PC-3 (cell line): ENCODE results near the gene MYO9A. TPM values are rescaled to one million over a fixed set of nuclear protein-coding genes. Genes with fewer than 3 reads are reported as not detected.

Experiments
- ATAC-seq: fragments of 200-7000 bp; cut with Tn5 transposase; 2 replicates; pipeline ENCODE4 v1.9.1; 2020; ENCODE audit warnings: mild to moderate bottlenecking, moderate library complexity
- BruUV-seq: library from RNA; stranded (reverse); fragments of 400-500 nt; replicated peaks from 2 replicates; lab custom pipeline; 2021; lab: Mats Ljungman, UMichigan
- CTCF ChIA-PET: fragments of 300-600 bp; sonication (Branson Sonifier 250); formaldehyde crosslinking; loops from one replicate; lab custom pipeline; 2022; ENCODE audit warnings: antibody characterized with exemption; lab: Charles Lee
- POLR2A ChIA-PET: fragments of 300-600 bp; sonication (Branson Sonifier 250); formaldehyde crosslinking; loops from one replicate; lab custom pipeline; 2022; ENCODE audit warnings: antibody characterized with exemption; ENCODE audit not compliant: unreplicated experiment; lab: Charles Lee
- DNase-seq: peaks from one replicate; pipeline ENCODE4 v3.0.0-alpha.2; 2015
- H2AFZ ChIP-seq: fragments of 300-600 bp; sonication (generic); 2 replicates; pipeline ENCODE4 v1.6.0; 2016; ENCODE audit warnings: antibody characterized with exemption, low read length
- H3F3A ChIP-seq: fragments of 300-600 bp; sonication (generic); one replicate; pipeline ENCODE4 v1.6.0; 2017; ENCODE audit warnings: antibody characterized with exemption, low read length, control low read depth, mild to moderate bottlenecking; ENCODE audit not compliant: unreplicated experiment
- H3K27ac ChIP-seq: fragments of 300-600 bp; sonication (generic); 2 replicates; pipeline ENCODE4 v1.5.1; 2016; ENCODE audit warnings: mild to moderate bottlenecking, low read length
- H3K27me3 ChIP-seq: fragments of 300-600 bp; sonication (generic); 2 replicates; pipeline ENCODE4 v1.6.1; 2016; ENCODE audit warnings: low read length, mixed read lengths
- H3K36me3 ChIP-seq: fragments of 300-600 bp; sonication (generic); 2 replicates; pipeline ENCODE4 v1.6.1; 2016; ENCODE audit warnings: low read depth, mixed run types, low read length, mixed read lengths
- H3K4me1 ChIP-seq: fragments of 300-600 bp; sonication (generic); 2 replicates; pipeline ENCODE4 v1.5.1; 2016; ENCODE audit warnings: low read length; ENCODE audit not compliant: insufficient read depth
- H3K4me2 ChIP-seq: fragments of 300-600 bp; sonication (generic); 2 replicates; pipeline ENCODE4 v1.6.0; 2016; ENCODE audit warnings: low read length
- H3K4me3 ChIP-seq: fragments of 300-600 bp; sonication (generic); 2 replicates; pipeline ENCODE4 v1.5.1; 2016; ENCODE audit warnings: mild to moderate bottlenecking, low read length, mixed read lengths
- H3K79me2 ChIP-seq: fragments of 300-600 bp; sonication (generic); 2 replicates; pipeline ENCODE4 v1.6.1; 2017; ENCODE audit warnings: low read length, mixed read lengths
- H3K9ac ChIP-seq: fragments of 300-600 bp; sonication (generic); 2 replicates; pipeline ENCODE4 v1.6.0; 2016; ENCODE audit warnings: mild to moderate bottlenecking, low read length
- H3K9me2 ChIP-seq: fragments of 300-600 bp; sonication (generic); replicated peaks from 2 replicates; pipeline ENCODE4 v1.6.1; 2016; ENCODE audit warnings: mixed run types, low read length, mixed read lengths
- H3K9me3 ChIP-seq: fragments of 300-600 bp; sonication (generic); 2 replicates; pipeline ENCODE4 v1.6.1; 2016; ENCODE audit warnings: low read length, mixed read lengths
- H4K20me1 ChIP-seq: fragments of 300-600 bp; sonication (generic); 2 replicates; pipeline ENCODE4 v1.6.1; 2016; ENCODE audit warnings: low read length, mixed read lengths
- CTCF ChIP-seq: fragments of 300-600 bp; sonication (generic); conservative IDR thresholded peaks from 2 replicates; pipeline ENCODE4 v1.5.1; 2017; ENCODE audit warnings: antibody characterized with exemption, low read depth, mild to moderate bottlenecking, low read length
- EZH2 ChIP-seq: fragments of 300-600 bp; sonication (generic); IDR thresholded peaks from one replicate; pipeline ENCODE4 v1.6.1; 2017; ENCODE audit warnings: antibody characterized with exemption, mild to moderate bottlenecking, low read length; ENCODE audit not compliant: unreplicated experiment
- EZH2phosphoT487 ChIP-seq: fragments of 300-600 bp; sonication (generic); IDR thresholded peaks from 2 replicates; pipeline ENCODE4 v1.6.1; 2018; ENCODE audit warnings: mild to moderate bottlenecking, antibody characterized with exemption, low read length, borderline replicate concordance
- intact Hi-C: fragments of 100-400 bp; cut with micrococcal nuclease; formaldehyde crosslinking; loops from 2 replicates; pipeline ENCODE4 v1.9.0; 2023
- total RNA-seq: library from RNA; depleted of rRNA; stranded (reverse); fragments of >200 nt; gene quantifications from 2 replicates; pipeline ENCODE4 v1.2.3, GENCODE V29; 2014

MYO9A gene
- total RNA-seq, 1 experiment from 2014 or later: 18.3 TPM

DNA sequence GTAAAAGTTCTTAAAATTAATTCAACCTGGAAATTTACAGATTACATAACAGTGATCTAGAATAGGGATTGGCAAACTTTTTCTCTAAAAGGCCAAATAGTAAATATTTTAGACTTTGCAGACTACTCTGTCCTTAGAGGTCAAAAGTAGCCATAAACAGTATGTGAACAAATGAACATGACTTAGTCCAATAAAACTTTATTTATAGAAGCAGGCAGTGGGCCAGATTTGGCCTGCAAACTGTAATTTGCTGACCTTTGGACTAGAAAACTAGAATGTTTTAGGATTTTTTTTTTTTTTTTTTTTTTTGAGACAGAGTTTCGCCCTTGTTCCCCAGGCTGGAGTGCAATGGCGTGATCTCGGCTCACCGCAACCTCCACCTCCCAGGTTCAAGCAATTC is 12.3 kb upstream of the MYO9A start:
- no peaks in the 10 kb centered on the region for H3K9me3 ChIP-seq
- H3K27ac ChIP-seq: no peak overlapping the region
- no TSS peak for BruUV-seq
- intact Hi-C loops: no loop called here
- no peak for TF ChIP-seq EZH2
- TF ChIP-seq CTCF: no peak
- no peak for TF ChIP-seq EZH2phosphoT487
- H3K9me2 ChIP-seq: no peaks in the 10 kb centered on the region
- H3K79me2 ChIP-seq: no peaks in the 10 kb centered on the region
- H3K4me3 ChIP-seq: no peak overlapping the region
- ChIA-PET CTCF (no interaction called here), POLR2A (no interaction called here)
- H4K20me1 ChIP-seq: no peaks in the 10 kb centered on the region
- H3F3A ChIP-seq: no peaks in the 10 kb centered on the region
- H3K9ac ChIP-seq: no peak overlapping the region
- no peaks in the 10 kb centered on the region for H3K36me3 ChIP-seq
- H2AFZ ChIP-seq: no peak overlapping the region
- H3K4me2 ChIP-seq: no peak overlapping the region
- no peaks in the 10 kb centered on the region for H3K27me3 ChIP-seq
- no peaks in the 10 kb centered on the region for H3K4me1 ChIP-seq
- ATAC-seq (no peak), DNase-seq (no peak)

DNA sequence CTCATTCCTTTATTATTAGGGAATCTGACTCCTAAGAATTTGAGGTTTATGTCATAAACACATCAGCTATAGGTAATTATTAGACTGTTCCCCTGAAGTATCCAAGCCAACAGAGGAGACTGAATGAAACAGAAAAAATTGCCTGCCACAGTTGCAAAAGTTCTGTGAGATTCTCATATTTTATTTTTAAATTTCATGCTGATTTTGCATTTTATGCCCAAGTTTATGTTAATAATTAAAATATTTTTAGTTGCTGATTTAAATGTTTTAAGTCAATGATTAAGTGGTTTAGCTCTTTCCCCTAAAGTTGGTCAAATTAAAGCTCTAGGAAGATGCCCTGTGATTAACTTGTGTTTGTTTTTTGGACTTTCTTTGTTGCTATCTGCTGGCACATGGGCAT is 10.4 kb upstream of the MYO9A start:
- intact Hi-C loops: no loop called here
- no peak overlapping the region for H2AFZ ChIP-seq
- no peaks in the 10 kb centered on the region for H3K4me1 ChIP-seq
- no peak overlapping the region for H3K4me3 ChIP-seq
- ChIA-PET POLR2A (no interaction called here), CTCF (no interaction called here)
- BruUV-seq: no TSS peak
- ATAC-seq (no peak), DNase-seq (no peak)
- H3K79me2 ChIP-seq: no peaks in the 10 kb centered on the region
- H3K9me2 ChIP-seq: no peaks in the 10 kb centered on the region
- no peaks in the 10 kb centered on the region for H3K9me3 ChIP-seq
- TF ChIP-seq EZH2phosphoT487: no peak
- TF ChIP-seq EZH2: no peak
- TF ChIP-seq CTCF: no peak
- H3F3A ChIP-seq: no peaks in the 10 kb centered on the region
- no peaks in the 10 kb centered on the region for H3K27me3 ChIP-seq
- H3K36me3 ChIP-seq: no peaks in the 10 kb centered on the region
- no peaks in the 10 kb centered on the region for H4K20me1 ChIP-seq
- no peak overlapping the region for H3K27ac ChIP-seq
- H3K9ac ChIP-seq: no peak overlapping the region
- no peak overlapping the region for H3K4me2 ChIP-seq

- no peak overlapping the region for H3K4me2 ChIP-seq
- H3K9me2 ChIP-seq: no peaks in the 10 kb centered on the region
- no peaks in the 10 kb centered on the region for H3F3A ChIP-seq
- intact Hi-C loops: no loop called here
- no TSS peak for BruUV-seq
- H3K4me1 ChIP-seq: no peaks in the 10 kb centered on the region
- H3K27me3 ChIP-seq: no peaks in the 10 kb centered on the region
- POLR2A ChIA-PET: no interaction called here
- DNase-seq (no peak), ATAC-seq (no peak)
- no peaks in the 10 kb centered on the region for H3K36me3 ChIP-seq
- H3K9me3 ChIP-seq: no peaks in the 10 kb centered on the region
- no peaks in the 10 kb centered on the region for H3K79me2 ChIP-seq
- no peak for TF ChIP-seq EZH2phosphoT487
- TF ChIP-seq EZH2: no peak
- no peak for TF ChIP-seq CTCF
- no peak overlapping the region for H3K27ac ChIP-seq
- H3K4me3 ChIP-seq: no peak overlapping the region
- CTCF ChIA-PET: no interaction called here
- no peaks in the 10 kb centered on the region for H4K20me1 ChIP-seq
- H3K9ac ChIP-seq: no peak overlapping the region
- no peak overlapping the region for H2AFZ ChIP-seq
Observed at GRCh38 chr15:72127724-72128322, 9.9 kb upstream of the MYO9A start.
